HG03432 (cell line): ENCODE measurements around the gene TMTC1.

Source experiments
- ATAC-seq: cut with Tn5 transposase; IDR thresholded peaks from one replicate; pipeline ENCODE4 v1.9.1; 2021; ENCODE audit warnings: mild to moderate bottlenecking, moderate library complexity; ENCODE audit not compliant: unreplicated experiment

TMTC1 gene

DNA sequence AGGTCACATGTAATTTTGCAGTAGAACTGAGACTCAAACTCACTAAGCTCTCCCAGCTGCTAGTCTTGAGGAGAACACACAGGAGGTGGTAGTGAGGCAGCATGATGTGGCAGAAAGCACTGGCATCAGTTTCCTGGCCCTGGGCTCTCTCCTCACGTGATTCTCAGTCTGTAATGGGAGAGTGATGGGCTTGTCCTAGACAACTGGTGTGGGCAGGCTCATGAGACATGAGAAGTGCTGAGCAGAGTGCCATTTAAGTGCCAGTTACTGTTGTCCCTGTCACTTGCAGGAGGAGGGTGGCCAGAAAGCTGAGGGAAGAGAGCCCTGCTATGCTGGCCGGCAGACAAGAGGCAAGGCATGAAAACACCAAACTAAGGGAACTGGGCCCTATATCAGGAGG is 237.7 kb downstream of the TMTC1 start:
- no peak for ATAC-seq

DNA sequence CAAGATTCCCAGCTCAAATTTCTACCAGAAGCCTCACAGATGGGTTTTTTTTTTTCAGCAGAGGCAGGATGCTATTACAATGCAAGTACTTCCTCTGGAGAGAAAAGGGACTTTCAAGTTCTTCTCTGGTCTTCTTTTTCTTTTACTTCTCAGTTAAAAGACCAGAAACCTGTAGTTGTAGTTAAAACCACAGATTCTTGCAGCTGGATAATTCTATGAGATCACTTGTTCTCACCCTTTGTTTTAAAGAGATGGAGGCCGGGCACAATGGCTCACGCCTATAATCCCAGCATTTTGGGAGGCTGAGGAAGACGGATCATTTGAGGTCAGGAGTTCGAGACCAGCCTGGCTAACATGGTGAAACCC is 238.7 kb downstream of the TMTC1 start:
- ATAC-seq: peak; percentile 90

DNA sequence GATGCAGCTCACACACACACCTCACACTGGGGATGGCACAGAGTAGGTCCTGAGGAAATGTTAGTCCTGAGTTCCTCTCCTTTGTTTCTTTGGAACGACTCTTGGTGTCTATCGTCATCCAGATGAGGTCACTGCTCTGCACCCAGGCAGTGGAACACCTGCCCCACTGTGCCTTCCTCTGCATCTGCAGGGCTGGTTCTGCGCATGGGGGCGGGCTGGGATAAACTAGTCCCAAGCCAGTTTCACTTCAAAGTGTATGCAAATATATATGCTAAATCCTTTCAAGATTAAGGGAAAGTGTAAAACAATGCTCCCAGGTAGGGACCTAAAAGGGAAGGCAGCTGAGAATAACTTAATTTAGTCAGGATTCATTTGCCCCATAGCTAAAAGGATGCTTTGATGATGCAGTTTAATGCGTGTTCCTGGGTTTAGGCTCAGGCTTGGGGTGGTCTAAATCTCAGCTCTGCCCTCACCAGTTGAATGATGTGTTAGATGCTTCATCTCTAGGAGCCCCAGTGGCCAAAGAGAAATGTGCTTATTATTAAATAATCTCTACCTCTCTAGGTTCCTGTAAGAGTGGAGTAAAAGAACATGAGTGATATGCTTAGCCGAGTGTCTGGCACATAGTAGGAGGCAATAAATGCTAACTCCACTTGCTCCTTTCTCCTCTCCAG is 239.2 kb downstream of the TMTC1 start:
- peak; percentile 38 for ATAC-seq

DNA sequence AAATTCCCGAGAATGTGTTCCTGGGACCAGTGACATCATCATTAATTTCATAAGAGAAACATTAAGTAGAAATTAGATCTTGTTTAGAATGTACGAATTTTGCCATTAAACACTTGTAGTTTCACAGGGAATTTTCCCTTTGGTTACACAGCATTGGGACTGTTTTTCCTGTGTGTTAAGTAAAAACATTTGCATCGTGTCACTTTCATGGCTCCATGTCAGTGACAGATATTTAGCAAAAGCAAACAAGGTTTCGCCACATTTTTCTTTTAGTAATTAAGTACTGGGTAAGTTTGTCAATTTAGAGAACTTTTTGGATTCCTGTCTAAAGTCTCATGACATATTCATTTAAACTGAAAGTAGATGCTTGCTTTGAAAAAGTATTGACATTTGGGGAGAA is 240.7 kb downstream of the TMTC1 start:
- no peak for ATAC-seq

DNA sequence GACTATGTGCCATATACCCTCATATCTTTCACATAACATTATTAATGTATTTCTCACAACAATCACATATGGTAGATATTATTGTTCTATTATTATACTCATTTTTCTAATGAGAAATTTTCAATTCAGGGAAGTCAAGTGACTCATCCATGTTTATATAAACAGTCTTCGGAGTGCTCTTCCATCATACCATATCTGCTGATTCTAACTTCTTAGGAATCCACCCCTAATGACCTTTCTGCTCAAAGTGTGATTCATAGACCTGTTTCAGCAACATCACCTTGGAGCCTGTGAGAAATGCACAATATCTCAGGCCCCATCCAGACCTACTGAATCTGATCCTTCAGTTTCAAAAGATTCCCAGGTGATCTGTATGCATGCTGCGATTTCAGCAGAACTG is 246.4 kb downstream of the TMTC1 start:
- no peak for ATAC-seq

DNA sequence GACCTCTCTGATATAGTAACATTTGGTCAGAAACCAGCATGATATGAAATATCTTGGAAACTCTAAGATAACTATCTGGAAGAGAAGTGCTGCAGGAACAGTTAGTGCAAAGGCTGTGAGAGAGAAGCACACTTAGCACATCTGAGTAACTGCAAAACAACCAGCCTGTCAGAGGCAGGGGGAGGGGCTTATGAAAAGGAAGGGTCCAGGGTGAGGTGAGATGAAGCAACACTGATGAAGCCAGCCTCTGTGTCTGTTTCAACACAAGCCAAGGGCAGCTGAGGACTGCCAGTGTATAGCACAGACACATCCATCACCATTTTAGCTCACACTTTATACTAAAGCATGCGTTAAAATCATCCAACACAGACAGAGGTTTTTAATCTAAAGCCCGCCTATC is 248.8 kb downstream of the TMTC1 start:
- ATAC-seq: no peak

DNA sequence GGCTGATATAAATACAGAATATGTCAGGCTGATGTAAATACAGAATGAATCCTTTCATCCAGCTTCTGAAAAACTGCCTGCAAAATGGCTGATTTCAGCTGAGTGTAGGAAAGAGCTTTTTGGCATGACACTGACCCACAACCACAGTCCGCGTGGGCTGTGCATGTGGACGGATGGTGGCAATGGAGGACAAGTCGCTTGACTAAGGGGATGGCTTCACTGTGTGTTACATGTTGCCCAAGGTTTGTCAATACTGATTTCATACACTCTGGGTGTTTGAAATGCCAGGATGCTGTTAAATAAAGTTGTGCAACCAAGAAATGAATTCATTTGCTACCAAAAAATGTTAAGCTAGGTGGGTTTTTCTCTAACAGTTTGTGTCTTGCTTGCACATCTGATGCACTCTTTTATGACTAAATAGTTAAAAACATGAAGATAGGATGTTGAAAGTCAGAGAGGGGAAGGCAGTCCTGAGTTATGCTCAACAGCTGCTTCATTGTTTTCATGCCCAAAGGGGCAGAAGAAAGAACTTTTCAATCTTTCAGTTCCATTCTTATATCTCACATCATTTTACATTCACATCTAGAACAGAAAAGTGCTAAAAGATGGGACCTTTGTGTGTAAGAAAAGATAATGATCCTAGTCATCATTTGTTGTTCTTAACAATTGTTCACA is 249.8 kb downstream of the TMTC1 start:
- ATAC-seq: no peak

DNA sequence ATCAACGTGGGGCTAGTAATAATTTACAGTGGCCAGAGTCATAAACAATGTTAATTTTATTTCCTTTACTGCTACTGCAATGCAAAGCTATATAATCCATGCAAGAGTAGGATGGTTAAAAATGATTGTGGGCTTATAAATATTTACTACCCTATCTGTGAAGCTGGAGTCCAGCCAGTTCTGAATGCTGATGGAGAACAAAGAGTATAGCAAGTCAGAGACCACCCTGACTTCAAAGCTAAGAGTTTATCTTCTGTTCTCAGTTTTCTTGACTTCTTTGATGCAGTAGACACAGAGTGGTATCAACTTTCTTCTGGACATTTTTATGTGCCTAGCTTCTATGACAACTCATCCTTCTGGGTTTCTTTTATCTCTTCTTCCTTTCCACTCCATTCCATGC is 252.3 kb downstream of the TMTC1 start:
- no peak for ATAC-seq

DNA sequence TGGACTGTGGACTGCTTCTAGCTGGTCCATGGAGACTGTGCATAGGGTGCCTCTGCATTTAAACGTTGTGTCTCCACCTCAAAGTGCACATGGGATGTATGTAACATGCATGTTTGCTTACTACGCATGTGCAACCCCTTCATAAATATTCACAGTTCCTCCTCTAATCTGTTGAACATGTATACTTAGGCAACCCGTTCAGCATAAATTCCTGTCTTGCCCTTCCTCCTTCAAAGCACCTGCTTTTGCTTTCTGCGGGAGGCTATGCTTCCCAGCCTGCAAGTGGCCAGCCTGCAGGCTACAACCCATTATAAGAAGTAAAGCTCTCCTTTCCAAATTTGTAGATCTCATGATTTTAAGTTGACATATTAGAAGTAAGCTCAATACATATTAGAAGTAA is 253.3 kb downstream of the TMTC1 start:
- no peak for ATAC-seq

DNA sequence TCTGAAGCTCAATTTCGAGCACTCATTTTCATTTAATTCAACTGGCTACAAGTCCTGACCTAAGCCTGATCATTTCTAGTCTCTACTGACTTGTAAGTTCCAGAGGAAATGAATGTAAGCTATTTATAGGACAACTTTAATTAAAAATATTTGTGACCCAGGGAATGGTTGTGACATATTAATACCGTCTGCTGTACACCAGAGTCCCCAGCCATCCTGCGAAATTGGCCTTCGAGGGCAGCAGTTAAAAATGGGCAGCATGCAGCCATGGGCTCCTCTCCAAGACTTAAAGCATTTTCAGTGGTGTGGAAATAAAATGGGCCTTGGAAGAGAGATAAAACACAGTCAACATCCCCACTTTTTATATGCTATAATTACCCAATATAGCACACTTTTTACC is 255.6 kb downstream of the TMTC1 start:
- ATAC-seq: no peak

DNA sequence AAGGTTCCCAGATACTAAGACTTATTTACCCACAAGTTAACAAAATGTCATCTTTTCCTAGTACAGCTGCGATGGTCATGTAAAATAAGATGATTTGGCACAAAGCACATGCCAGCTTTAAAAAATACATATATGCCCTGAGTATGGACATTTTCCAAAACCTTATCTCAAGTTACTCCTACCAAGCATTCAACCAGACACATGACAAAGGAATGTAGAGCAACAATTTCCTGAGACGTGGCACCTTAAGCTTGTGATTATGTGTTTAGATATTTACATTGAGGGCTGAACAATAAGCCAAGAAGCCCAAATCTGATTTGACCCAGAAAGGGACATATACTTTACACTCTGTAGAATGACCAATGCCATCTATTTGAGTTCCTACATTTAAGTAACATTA is 261.8 kb downstream of the TMTC1 start:
- no peak for ATAC-seq

DNA sequence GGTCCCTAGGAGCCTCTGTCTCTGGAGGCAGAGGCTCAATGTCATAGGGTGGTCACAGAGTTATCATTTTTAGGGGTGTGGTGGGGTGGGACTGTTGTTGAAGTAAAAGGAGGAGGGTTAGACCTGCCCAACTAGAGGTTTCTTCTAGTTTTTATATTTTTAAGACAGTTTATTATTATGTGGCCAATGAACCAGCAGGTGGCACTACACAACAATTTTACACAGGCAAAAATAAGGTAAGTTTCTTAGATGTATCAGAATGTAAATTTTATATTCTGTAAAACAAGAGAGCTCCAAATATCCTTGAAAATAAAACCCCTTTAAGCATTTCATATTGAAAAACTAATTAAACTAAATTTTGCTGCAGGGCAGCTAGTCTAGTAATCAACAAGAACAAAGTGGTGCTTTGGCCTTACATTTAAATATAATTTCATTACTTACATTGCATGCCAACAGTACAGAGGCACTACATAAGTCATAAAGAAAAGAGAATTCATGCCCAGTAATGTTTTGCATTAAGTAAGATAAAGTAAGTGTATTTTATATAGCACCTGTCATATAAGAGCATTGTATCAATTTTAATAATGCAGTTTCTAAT is 264.1 kb downstream of the TMTC1 start:
- peak; percentile 44 for ATAC-seq

DNA sequence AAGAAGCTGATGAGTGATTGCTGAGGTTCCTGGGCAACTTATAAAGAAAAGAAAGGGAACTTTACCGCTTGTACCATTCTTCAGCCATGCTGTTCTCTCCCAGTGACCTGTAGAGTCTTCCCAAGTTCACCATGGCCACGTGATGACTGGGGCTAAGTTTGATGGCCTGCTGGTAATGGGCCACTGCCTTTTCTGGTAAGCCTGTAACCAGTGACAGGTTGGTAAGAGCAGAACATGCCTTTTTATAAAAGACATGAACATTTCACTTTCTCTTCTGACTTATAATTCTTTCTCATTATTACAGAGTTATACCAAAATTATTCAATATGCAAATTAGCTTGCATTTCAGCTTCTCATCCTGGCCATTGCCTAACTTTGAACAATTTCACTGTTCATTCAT is 265.3 kb downstream of the TMTC1 start:
- ATAC-seq: no peak

DNA sequence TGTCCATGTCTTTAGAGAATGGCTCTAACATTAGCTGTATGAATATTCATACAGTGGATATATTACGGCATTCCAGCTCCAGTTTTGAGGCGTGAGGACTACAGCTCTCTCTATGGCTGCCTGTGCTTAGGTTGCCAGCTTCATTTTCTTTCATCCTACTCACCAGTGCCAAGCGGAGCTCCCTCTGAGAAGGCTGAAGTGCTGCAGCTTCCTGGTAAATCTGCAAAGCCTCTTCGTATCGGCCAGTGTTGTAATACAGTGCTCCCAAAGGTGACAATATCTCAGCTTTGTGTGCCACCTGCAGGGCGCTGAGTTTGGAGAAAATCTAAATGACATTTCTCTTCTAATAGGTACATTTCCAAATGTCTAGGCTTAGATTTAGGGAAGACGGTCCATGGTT is 266.5 kb downstream of the TMTC1 start:
- ATAC-seq: no peak

DNA sequence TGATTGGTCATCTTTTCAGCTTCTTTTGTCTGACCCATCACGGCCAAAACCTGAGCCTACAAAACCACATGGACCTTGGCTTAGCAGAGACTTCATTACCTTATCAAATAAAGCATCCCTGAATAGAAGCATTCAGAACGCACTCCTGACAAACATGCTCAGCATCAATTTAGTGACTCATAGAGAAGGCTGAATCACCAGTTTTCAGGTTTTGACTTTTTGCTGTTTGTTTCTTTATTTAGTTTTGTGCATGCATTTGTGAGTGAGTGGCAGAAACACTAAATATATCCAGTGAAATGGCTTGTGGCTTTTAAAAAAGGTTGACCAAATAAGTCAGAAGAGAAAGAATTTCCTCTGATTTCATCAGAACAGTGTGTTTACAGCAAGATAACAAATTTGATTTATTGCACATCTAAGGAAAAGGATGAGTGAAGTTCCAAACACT is 267.3 kb downstream of the TMTC1 start:
- no peak for ATAC-seq

DNA sequence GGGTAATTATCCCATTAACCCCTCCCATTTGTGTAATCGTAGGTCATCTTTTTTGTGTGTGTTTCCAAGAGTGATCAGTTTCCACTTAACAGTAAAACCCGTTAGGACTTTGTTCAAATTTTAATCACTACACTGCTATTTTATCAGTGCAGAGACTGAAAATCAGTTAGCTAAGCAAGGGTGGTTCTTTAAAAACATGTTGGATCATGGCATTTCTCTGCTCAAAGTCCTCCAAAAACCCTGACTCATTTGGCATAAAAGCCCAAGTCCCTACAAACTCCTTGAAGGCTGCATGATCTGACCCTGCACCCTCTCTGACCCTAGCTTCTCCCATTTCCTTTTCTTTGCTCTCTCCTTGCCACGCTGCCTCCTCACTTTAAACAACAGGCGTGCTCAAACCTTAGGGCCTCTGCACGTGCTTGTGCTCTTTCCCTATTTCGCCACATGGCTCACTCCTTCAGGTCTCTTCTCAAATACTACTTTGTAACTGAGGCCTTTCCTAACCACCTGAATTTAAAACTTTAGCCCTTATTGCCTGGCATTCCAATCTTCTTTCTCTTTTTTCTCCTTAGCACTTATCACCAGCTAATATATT is 273.1 kb downstream of the TMTC1 start:
- no peak for ATAC-seq

DNA sequence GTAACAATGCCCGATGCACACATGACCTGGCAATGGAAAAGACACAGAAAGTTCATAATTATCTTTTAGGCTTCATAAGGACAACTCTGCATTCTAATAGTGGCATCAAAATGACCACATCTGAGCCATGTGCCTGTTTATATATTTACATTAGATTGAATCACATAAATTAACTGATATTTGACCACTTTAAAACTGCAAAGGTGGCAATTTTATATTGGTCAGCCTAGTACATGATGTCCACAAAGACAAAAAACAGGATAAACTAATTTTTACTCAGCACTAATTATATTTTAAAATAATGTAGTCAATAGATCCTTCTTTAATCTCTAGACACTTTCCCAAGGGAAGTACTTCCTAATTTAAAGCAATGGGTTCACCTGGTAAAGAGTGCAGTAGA is 274.2 kb downstream of the TMTC1 start:
- no peak for ATAC-seq

DNA sequence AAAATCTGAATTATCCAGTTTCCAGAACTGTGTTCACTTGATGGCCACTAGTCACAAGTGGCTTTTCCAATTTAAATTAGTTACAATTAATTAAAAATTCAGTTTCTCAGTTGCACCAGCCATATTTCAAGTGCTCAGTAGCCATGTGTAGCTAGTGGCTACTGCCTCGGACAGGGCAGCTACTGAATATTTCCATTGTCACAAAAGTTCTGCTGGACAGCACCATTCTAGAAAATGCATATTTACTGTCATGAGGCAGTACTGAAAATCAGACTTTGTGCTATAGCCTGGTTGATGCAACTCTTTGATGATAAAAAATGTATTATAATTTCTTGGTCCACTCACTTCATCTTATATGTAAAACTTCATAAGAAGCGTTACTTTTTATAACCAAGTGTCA is 274.8 kb downstream of the TMTC1 start:
- ATAC-seq: no peak

DNA sequence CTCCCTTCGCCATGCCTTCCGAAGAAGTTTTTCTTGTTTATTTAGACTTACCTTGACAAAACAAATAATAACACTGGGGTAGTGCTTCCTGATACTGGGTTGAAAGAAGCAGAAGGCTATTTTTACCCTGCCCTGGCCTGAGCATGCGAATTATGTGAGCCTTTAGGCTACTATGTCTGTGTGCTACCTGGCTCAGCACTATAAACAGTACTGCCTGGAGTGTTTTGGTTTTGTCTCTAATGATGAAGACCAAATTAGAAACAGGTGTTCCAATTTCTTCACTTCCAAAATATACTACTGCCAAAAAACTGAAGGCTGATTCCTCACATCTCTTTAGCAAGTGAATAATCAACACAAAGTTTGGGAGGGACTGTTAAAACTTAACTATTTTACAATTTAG is 278.6 kb downstream of the TMTC1 start:
- ATAC-seq: no peak

DNA sequence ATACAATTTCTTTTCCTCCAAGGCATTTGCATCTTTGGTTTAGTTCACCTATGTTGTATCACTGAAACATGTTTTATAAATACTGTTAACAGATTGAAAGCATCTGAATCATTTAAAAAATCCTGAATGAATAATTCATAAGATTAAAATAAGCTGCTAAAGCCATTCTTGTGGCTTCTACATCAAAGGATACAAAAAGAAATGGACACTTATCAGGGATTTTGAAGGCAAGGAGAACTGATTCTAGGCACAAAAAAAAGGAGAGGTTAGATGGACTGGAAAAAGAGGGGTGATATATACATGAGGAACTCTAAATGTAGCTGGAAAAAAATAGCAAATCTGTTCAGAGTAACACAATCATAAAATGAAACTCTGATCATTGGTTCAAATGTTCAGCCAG is 280.5 kb downstream of the TMTC1 start:
- ATAC-seq: no peak

DNA sequence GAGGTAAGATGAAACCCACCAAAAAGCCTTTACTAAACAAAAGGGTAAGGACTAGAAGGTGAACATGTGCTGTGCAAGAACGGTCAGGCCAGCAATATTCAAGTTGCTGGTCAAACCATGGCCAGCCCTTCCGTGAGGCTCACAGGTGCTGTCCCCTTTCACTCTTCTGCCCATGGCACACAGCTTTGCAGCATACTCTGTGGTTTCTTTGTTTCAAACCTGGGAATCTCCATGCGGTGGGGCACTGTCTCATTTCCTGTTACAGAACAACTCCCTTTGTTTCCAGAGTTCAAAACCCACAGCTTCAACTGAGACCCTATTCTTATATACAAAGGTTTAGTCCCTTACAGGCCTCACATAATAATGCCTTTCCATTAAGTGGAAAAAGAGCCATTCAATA is 284.5 kb downstream of the TMTC1 start:
- ATAC-seq: peak; percentile 46

DNA sequence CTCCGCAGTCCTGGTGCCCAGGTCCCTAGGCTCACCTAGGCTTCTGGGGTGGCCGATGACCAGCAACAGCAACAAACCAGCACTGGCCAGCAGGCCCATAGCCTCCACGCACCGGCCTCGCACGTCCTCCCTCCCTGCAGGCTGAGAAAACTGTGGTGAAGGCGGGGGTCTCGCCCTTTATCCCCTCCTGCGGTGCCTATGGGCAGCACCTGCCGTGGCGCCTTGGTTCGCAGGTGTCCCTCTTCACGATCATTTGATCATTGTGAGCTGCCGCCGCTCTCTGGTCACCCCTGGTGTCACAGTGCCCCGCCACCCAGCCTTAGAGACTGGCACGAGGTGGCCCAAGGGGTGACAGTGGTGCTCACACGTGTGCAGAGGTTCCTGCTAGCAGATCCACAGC is 286.2 kb downstream of the TMTC1 start, which contains the start of gene OVCH1:
TSS of gene OVCH1 (minus strand) at position 99 of the 400 bp plus-strand sequence. CDS start at position 99, 0 bp downstream.
- ATAC-seq: no peak
